ENCODE results near the gene SCP2.

- TF ChIP-seq CTCF (conservative IDR thresholded peaks at IDR 0.05; ENCODE audit: low read depth, low read length) (no peak), EZH2 (IDR thresholded peaks at IDR 0.05; ENCODE audit: low read length, unreplicated experiment) (no peak)
These were observed 17.5 kb downstream of the SCP2 start for GRCh38 chr1:52944566-52944965.

Data from PC-3 (cell line).